ENCODE measurements around the gene RGS16.

GRCh38 chr1:182608845-182609610 is 4.8 kb upstream of the RGS16 start:
- no peak for TF ChIP-seq CTCF (conservative IDR thresholded peaks at IDR 0.05)
- TF ChIP-seq EZH2 (IDR thresholded peaks at IDR 0.05; ENCODE audit: low read depth) = no peak
